HG03575 (cell line): ENCODE measurements around the gene KDM4C.
"Not testable (repeated sequence)": the region's sequence is repeated elsewhere in the genome, so short reads cannot be mapped to it uniquely, and the experiment has no call there.

Experiments
- ATAC-seq: cut with Tn5 transposase; IDR thresholded peaks from one replicate; pipeline ENCODE4 v1.9.1; 2021; ENCODE audit not compliant: unreplicated experiment, insufficient number of reproducible peaks, low FRiP score; ENCODE audit errors: extremely low read depth

The KDM4C gene

GRCh38 chr9:6790866-6791265 is 33.1 kb downstream of the KDM4C start:
- no peak for ATAC-seq

GRCh38 chr9:6793203-6793602 is 35.4 kb downstream of the KDM4C start:
- ATAC-seq: no peak

GRCh38 chr9:6794936-6795335 is 37.2 kb downstream of the KDM4C start:
- no peak for ATAC-seq

- ATAC-seq: no peak
Observed at GRCh38 chr9:6802926-6803325, 45.2 kb downstream of the KDM4C start.

GRCh38 chr9:6805532-6805931 is 47.8 kb downstream of the KDM4C start:
- no peak for ATAC-seq

- ATAC-seq: not testable (repeated sequence)
Observed at GRCh38 chr9:6806318-6806717, 48.5 kb downstream of the KDM4C start.

- not testable (repeated sequence) for ATAC-seq
Observed at GRCh38 chr9:6807669-6808068, 49.9 kb downstream of the KDM4C start.

GRCh38 chr9:6811436-6811835 is 53.7 kb downstream of the KDM4C start:
- no peak for ATAC-seq

GRCh38 chr9:6816581-6816980 is 58.8 kb downstream of the KDM4C start:
- no peak for ATAC-seq

- no peak for ATAC-seq
Observed at GRCh38 chr9:6818292-6818922, 60.6 kb downstream of the KDM4C start.

GRCh38 chr9:6819112-6819511 is 61.3 kb downstream of the KDM4C start:
- no peak for ATAC-seq

- ATAC-seq: no peak
Observed at GRCh38 chr9:6819529-6819928, 61.8 kb downstream of the KDM4C start.

GRCh38 chr9:6822696-6823095 is 64.9 kb downstream of the KDM4C start:
- no peak for ATAC-seq

- ATAC-seq: no peak
Observed at GRCh38 chr9:6827439-6828145, 69.8 kb downstream of the KDM4C start.

GRCh38 chr9:6829027-6829426 is 71.3 kb downstream of the KDM4C start:
- no peak for ATAC-seq

GRCh38 chr9:6829536-6829935 is 71.8 kb downstream of the KDM4C start:
- ATAC-seq: no peak

GRCh38 chr9:6833518-6834192 is 75.9 kb downstream of the KDM4C start:
- no peak for ATAC-seq

- ATAC-seq: no peak
Observed at GRCh38 chr9:6834306-6834705, 76.5 kb downstream of the KDM4C start.

- ATAC-seq: no peak
Observed at GRCh38 chr9:6838158-6838557, 80.4 kb downstream of the KDM4C start.

GRCh38 chr9:6842584-6842947 is 84.8 kb downstream of the KDM4C start:
- no peak for ATAC-seq
